Heart left ventricle (tissue), 16 donors: ENCODE data around the gene PHF24. TPM values are rescaled to one million over a fixed set of nuclear protein-coding genes. Genes with fewer than 3 reads are reported as not detected.

Source experiments
- ATAC-seq, 4 donors: fragments of 200-7000 bp; cut with Tn5 transposase; one replicate each; pipeline ENCODE4 v1.9.1; 2020 to 2022; ENCODE audit warnings: moderate library complexity in 4 of 4, mild to moderate bottlenecking in 3 of 4, moderate number of reproducible peaks in 1 of 4
- DNase-seq, 5 donors: peaks; one replicate each; pipeline ENCODE4 v3.0.0-alpha.2; 2020
- H3K27ac ChIP-seq, 12 donors: fragments of 200-600 bp; sonication (generic) in 4 of 12; one replicate each; pipeline versions ENCODE4 v1.5.0 to v1.8.0; 2016 to 2022; ENCODE audit warnings: mild to moderate bottlenecking in 2 of 12
- H3K27me3 ChIP-seq, 9 donors: fragments of 200-600 bp; sonication (generic) in 2 of 9; one replicate each; pipeline versions ENCODE4 v1.5.1 to v1.8.0; 2016 to 2022; ENCODE audit warnings: mild to moderate bottlenecking in 3 of 9
- H3K36me3 ChIP-seq, 9 donors: fragments of 200-600 bp; sonication (generic) in 2 of 9; one replicate each; pipeline versions ENCODE4 v1.5.0 to v1.8.0; 2018 to 2022; ENCODE audit warnings: mild to moderate bottlenecking in 2 of 9
- H3K4me1 ChIP-seq, 12 donors: fragments of 200-600 bp; sonication (generic) in 4 of 12; one replicate each; pipeline versions ENCODE4 v1.5.0 to v1.8.0; 2016 to 2022; ENCODE audit warnings: mild to moderate bottlenecking in 3 of 12
- H3K4me3 ChIP-seq, 12 donors: fragments of 200-600 bp; sonication (generic) in 4 of 12; one replicate each; pipeline versions ENCODE4 v1.5.0 to v1.8.0; 2017 to 2022; ENCODE audit warnings: mild to moderate bottlenecking in 9 of 12, moderate library complexity in 4 of 12
- H3K9me3 ChIP-seq, 12 donors: fragments of 200-600 bp; sonication (generic) in 4 of 12; one replicate each; pipeline versions ENCODE4 v1.5.0 to v1.8.0; 2016 to 2022; ENCODE audit warnings: mild to moderate bottlenecking in 1 of 12
- CTCF ChIP-seq, 12 donors: fragments of 200-600 bp; sonication (generic) in 4 of 12; IDR thresholded peaks; one replicate each; pipeline versions ENCODE4 v1.5.0 to v1.8.0; 2018 to 2022; ENCODE audit warnings: antibody characterized with exemption in 12 of 12, mild to moderate bottlenecking in 5 of 12
- POLR2A ChIP-seq, 2 donors: fragments of 450-650 bp; IDR thresholded peaks; one replicate each; pipeline ENCODE4 v1.6.1; 2017; ENCODE audit warnings: antibody characterized with exemption in 2 of 2, mild to moderate bottlenecking in 2 of 2, moderate library complexity in 2 of 2
- WGBS, 4 donors: extraction: QIAGEN DNeasy Blood & Tissue Kit in 2 of 4; methylation state at CpG; one replicate each; pipeline versions ENCODE4 v1.1.5 to v1.1.7; 2013 to 2018; 5-methylcytosine and 5-hydroxymethylcytosine counted together
- intact Hi-C, 10 donors: fragments of 100-400 bp; cut with DNase I; formaldehyde crosslinking; loops; one replicate each; pipeline versions ENCODE4 v1.11.1 to v1.14.2; 2022
- polyA plus RNA-seq, 2 donors: library from polyadenylated mRNA; stranded (reverse); fragments of 200-250 nt; gene quantifications; one replicate each; pipeline ENCODE4 v1.2.3, GENCODE V29; 2013
- total RNA-seq, 9 donors: library from RNA; depleted of rRNA in 2 of 9; stranded (reverse); fragments of >200 nt in 2 of 9; fragmentation: NEBNext Ultra II Directional in 3 of 9; extraction: Animal tissue kit (Norgen Biotek cat#: 25700) in 3 of 9; gene quantifications; one replicate each; pipeline versions ENCODE4 v1.1.0 to v1.2.4, GENCODE V29; 2016 to 2023
- donor health status: ischemic (EF 13 %, LVEDD 7.1; RV severe dilation, severe dysfunction).
- donor health status: healthy with polysubstance abuse.
- donor health status: DM: no; HTN: yes; CAD: no.
- donor health status: DM: no; HTN: no; CAD: no.
- donor health status: ischemic (EF 25% LVEDD 6.9; RV normal size, moderate dysfunction).
- donor health status: ischemic (EF 25% LVEDD 5.7; RV mildly dilated, moderate dysfunction).
- donor health status: healthy.
- donor health status: DM: yes; HTN: yes; CAD: no.
- donor health status: ischemic (EF 35%, LVEDD 5.7; RV mildly dilated, moderate dysfunction).
- donor health status: nonischemic (EF 11% LVEDD 7.7; RV severe dilation, severe dysfunction).
- donor health status: DM: yes; HTN: yes; CAD: no.
- donor health status: PGD.
- donor health status: ischemic (EF 29% LVEDD 5.4; RV normal size, mild dysfunction).
- donor health status: nonischemic (EF 23%, LVEDD 6.1; RV moderate dilation, normal function).

Gene PHF24
- total and polyA plus RNA-seq, 11 donors, result 0.06 to 2.2 (median 0.24) TPM; not detected in 1

GRCh38 chr9:35026671-35027070 is 68.6 kb downstream of the PHF24 start:
- intact Hi-C loops, result no loop called here
- H3K4me1 ChIP-seq, result peaks cover 0 to 16% (median 8%) of the 10 kb centered on the region in 12 donors
- H3K27ac ChIP-seq, result peak overlapping the region in 9 of 12 donors; percentile 27 to 62 (median 36)
- peaks cover 0 to 34% (median 13%) of the 10 kb centered on the region in 9 donors for H3K36me3 ChIP-seq
- no peak for DNase-seq
- no peaks in the 10 kb centered on the region for H3K9me3 ChIP-seq
- TF ChIP-seq CTCF (IDR thresholded peaks at IDR 0.05) (no peak), POLR2A (IDR thresholded peaks at IDR 0.05) (no peak)
- no peak overlapping the region for H3K4me3 ChIP-seq
- no peaks in the 10 kb centered on the region for H3K27me3 ChIP-seq
- WGBS, 4 donors, result 56 to 72% (median 64%) methylated on average over 3 of the region's 3 CpGs
- ATAC-seq, result peak in 1 of 4 donors; percentile 38

GRCh38 chr9:35027374-35027773 is 69.3 kb downstream of the PHF24 start:
- TF ChIP-seq POLR2A (IDR thresholded peaks at IDR 0.05) (no peak), CTCF (IDR thresholded peaks at IDR 0.05) (no peak)

GRCh38 chr9:35027860-35028259 is 69.8 kb downstream of the PHF24 start:
- Histone ChIP-seq H3K27me3 (no peaks in the 10 kb centered on the region), H3K9me3 (no peaks in the 10 kb centered on the region), H3K27ac (no peak overlapping the region), H3K36me3 (peaks cover 0 to 34% (median 13%) of the 10 kb centered on the region in 9 donors), H3K4me3 (no peak overlapping the region), H3K4me1 (peaks cover 0 to 16% (median 8%) of the 10 kb centered on the region in 12 donors)
- intact Hi-C loops, result no loop called here
- TF ChIP-seq CTCF (IDR thresholded peaks at IDR 0.05), result no peak
- no peak for TF ChIP-seq POLR2A (IDR thresholded peaks at IDR 0.05)
- WGBS, 4 donors, result 47 to 69% (median 56%) methylated on average over 1 of the region's 1 CpG
- DNase-seq (no peak), ATAC-seq (no peak)

More at GRCh38 chr9:35027374-35027773, 69.3 kb downstream of the PHF24 start:
- Histone ChIP-seq H3K9me3 (no peaks in the 10 kb centered on the region), H3K4me1 (peaks cover 0 to 16% (median 8%) of the 10 kb centered on the region in 12 donors), H3K4me3 (no peak overlapping the region), H3K36me3 (peaks cover 0 to 34% (median 13%) of the 10 kb centered on the region in 9 donors), H3K27ac (peak overlapping the region in 1 of 12 donors; percentile 27), H3K27me3 (no peaks in the 10 kb centered on the region)
- ATAC-seq (no peak), DNase-seq (no peak)
- intact Hi-C loops, result no loop called here
- 67 to 79% (median 75%) methylated on average over 1 of the region's 1 CpG for WGBS, 4 donors

- Histone ChIP-seq H3K27ac (no peak overlapping the region), H3K4me1 (peaks cover 0 to 16% (median 8%) of the 10 kb centered on the region in 12 donors), H3K4me3 (no peak overlapping the region), H3K9me3 (no peaks in the 10 kb centered on the region), H3K36me3 (peaks cover 0 to 39% (median 15%) of the 10 kb centered on the region in 9 donors), H3K27me3 (no peaks in the 10 kb centered on the region)
- intact Hi-C loops, result no loop called here
- no peak for DNase-seq
- ATAC-seq, result peak in 1 of 4 donors; percentile 25
- TF ChIP-seq CTCF (IDR thresholded peaks at IDR 0.05) (no peak), POLR2A (IDR thresholded peaks at IDR 0.05) (no peak)
Measured at GRCh38 chr9:35028341-35028740, 70.3 kb downstream of the PHF24 start.
